Vagina (tissue), 2 donors: ENCODE measurements around the gene IQCM.

ENCODE experiments used
- POLR2A ChIP-seq, 2 donors: fragments of 450-650 bp; IDR thresholded peaks; one replicate each; pipeline ENCODE4 v1.6.1; 2017; ENCODE audit warnings: antibody characterized with exemption in 2 of 2, mild to moderate bottlenecking in 2 of 2, moderate library complexity in 2 of 2
- POLR2AphosphoS5 ChIP-seq, 2 donors: sonication (generic); formaldehyde crosslinking; IDR thresholded peaks; one replicate each; pipeline ENCODE4 v1.9.0; 2017; ENCODE audit warnings: antibody characterized with exemption in 2 of 2, mild to moderate bottlenecking in 2 of 2, low read depth in 1 of 2; ENCODE audit not compliant: insufficient read depth in 1 of 2
- TF ChIP-seq, protein P1 (sequence below), 3 experiments: fragments of 450-650 bp in 2 of 3; fragments of 200-600 bp in 1 of 3; sonication (generic) in 1 of 3; IDR thresholded peaks; one replicate each; pipeline ENCODE4 v1.5.1; 2017 to 2019; ENCODE audit warnings: antibody characterized with exemption in 3 of 3, mild to moderate bottlenecking in 2 of 3, moderate library complexity in 2 of 3

DNA sequence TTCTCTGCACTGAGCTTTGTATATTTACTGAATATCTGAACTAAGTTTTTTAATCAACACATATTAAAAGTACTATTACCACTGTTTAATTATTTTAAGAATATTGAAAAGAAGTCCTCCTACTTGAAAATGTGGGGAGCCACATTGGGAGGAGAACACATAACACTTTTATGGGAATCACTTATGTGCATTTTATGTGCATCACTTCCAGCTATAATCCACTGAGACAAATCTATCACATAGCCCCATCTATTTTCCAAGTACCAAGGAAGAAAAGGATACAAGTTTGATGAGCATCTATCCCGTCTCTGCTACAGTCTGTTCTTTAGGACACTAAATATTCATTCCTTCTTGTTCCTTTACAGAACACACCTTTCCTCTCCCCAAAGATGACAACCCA lies 87.2 kb downstream of the IQCM start:
- TF ChIP-seq, protein P1, sequence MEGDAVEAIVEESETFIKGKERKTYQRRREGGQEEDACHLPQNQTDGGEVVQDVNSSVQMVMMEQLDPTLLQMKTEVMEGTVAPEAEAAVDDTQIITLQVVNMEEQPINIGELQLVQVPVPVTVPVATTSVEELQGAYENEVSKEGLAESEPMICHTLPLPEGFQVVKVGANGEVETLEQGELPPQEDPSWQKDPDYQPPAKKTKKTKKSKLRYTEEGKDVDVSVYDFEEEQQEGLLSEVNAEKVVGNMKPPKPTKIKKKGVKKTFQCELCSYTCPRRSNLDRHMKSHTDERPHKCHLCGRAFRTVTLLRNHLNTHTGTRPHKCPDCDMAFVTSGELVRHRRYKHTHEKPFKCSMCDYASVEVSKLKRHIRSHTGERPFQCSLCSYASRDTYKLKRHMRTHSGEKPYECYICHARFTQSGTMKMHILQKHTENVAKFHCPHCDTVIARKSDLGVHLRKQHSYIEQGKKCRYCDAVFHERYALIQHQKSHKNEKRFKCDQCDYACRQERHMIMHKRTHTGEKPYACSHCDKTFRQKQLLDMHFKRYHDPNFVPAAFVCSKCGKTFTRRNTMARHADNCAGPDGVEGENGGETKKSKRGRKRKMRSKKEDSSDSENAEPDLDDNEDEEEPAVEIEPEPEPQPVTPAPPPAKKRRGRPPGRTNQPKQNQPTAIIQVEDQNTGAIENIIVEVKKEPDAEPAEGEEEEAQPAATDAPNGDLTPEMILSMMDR (IDR thresholded peaks at IDR 0.05): no peak
- TF ChIP-seq POLR2A (IDR thresholded peaks at IDR 0.05): no peak
- no peak for TF ChIP-seq POLR2AphosphoS5 (IDR thresholded peaks at IDR 0.05; ENCODE audit: insufficient read depth in 1 of 2, low read depth in 1 of 2)
